GM12873 (cell line): ENCODE data around the gene ATP6V1F.

Experiments used
- CTCF ChIP-seq: IDR thresholded peaks from 2 replicates; pipeline ENCODE4 v1.5.1; 2012; ENCODE audit warnings: low read depth, mild to moderate bottlenecking, moderate library complexity, low read length, control low read depth; ENCODE audit not compliant: insufficient read depth; ENCODE audit errors: missing control alignments

Gene ATP6V1F

GRCh38 chr7:128912281-128912680 lies 49.6 kb downstream of the ATP6V1F start:
- TF ChIP-seq CTCF, result no peak

- no peak for TF ChIP-seq CTCF
Observed at GRCh38 chr7:128913870-128914565, 51.4 kb downstream of the ATP6V1F start.

GRCh38 chr7:128914566-128915151 lies 52.0 kb downstream of the ATP6V1F start:
- peak; percentile 38 for TF ChIP-seq CTCF

DNA sequence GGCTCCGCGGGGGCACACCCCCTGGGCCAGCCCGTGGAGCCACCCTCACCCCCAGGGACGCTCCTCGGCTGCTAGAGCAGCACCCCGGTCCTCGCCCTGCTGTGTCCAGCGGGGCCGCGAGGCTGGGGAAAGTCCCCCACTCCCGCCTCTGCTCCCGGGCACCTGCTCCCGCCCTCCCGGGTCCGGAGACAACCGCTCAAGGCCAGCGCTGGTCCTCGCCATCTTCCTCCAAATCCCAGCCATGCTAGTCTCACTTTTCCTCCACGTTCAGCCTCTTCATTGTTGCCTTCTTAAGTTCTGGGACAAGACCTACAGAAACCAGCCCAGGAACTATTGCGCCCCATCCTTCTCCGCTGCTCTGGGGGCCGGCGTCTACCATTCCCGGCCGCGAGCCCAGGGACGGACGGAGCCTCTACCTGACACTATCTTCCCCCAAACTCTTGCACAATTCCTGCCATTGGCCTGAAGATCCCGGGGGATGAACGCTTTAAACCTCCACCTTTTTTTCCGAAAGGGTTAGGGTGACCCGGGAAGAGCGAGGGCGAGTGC lies 52.7 kb downstream of the ATP6V1F start:
- TF ChIP-seq CTCF, result no peak
